HG03159 (cell line): Measurements from ENCODE around the gene LYPD1.

ENCODE experiments used
- ATAC-seq: cut with Tn5 transposase; IDR thresholded peaks from one replicate; pipeline ENCODE4 v1.9.1; 2021; ENCODE audit warnings: mild to moderate bottlenecking, moderate library complexity; ENCODE audit not compliant: unreplicated experiment

LYPD1 gene

GRCh38 chr2:132638313-132639040 is 31.5 kb downstream of the LYPD1 start:
- no peak for ATAC-seq

- no peak for ATAC-seq
Observed at GRCh38 chr2:132636346-132636745, 33.7 kb downstream of the LYPD1 start.

- ATAC-seq = no peak
Observed at GRCh38 chr2:132633635-132634034, 36.4 kb downstream of the LYPD1 start.

GRCh38 chr2:132632000-132632649 is 37.9 kb downstream of the LYPD1 start:
- no peak for ATAC-seq

- no peak for ATAC-seq
Observed at GRCh38 chr2:132627536-132627935, 42.5 kb downstream of the LYPD1 start.

GRCh38 chr2:132623096-132623839 is 46.7 kb downstream of the LYPD1 start:
- ATAC-seq = no peak

- no peak for ATAC-seq
Observed at GRCh38 chr2:132621131-132621875, 48.7 kb downstream of the LYPD1 start.

- no peak for ATAC-seq
Observed at GRCh38 chr2:132620115-132620514, 49.9 kb downstream of the LYPD1 start.

- no peak for ATAC-seq
Observed at GRCh38 chr2:132618734-132619133, 51.3 kb downstream of the LYPD1 start.

- ATAC-seq = no peak
Observed at GRCh38 chr2:132617989-132618388, 52.0 kb downstream of the LYPD1 start.

GRCh38 chr2:132615329-132616085 is 54.5 kb downstream of the LYPD1 start:
- ATAC-seq = no peak

- no peak for ATAC-seq
Observed at GRCh38 chr2:132611719-132612118, 58.3 kb downstream of the LYPD1 start.

- no peak for ATAC-seq
Observed at GRCh38 chr2:132609101-132609890, 60.7 kb downstream of the LYPD1 start.

GRCh38 chr2:132608311-132608710 is 61.7 kb downstream of the LYPD1 start:
- ATAC-seq = no peak

GRCh38 chr2:132607426-132608090 is 62.4 kb downstream of the LYPD1 start:
- ATAC-seq = no peak

- ATAC-seq = no peak
Observed at GRCh38 chr2:132606649-132607048, 63.4 kb downstream of the LYPD1 start.

GRCh38 chr2:132605236-132606180 is 64.5 kb downstream of the LYPD1 start:
- ATAC-seq = no peak

- no peak for ATAC-seq
Observed at GRCh38 chr2:132604561-132604960, 65.4 kb downstream of the LYPD1 start.
